ENCODE measurements around the gene BHLHA9.

DNA sequence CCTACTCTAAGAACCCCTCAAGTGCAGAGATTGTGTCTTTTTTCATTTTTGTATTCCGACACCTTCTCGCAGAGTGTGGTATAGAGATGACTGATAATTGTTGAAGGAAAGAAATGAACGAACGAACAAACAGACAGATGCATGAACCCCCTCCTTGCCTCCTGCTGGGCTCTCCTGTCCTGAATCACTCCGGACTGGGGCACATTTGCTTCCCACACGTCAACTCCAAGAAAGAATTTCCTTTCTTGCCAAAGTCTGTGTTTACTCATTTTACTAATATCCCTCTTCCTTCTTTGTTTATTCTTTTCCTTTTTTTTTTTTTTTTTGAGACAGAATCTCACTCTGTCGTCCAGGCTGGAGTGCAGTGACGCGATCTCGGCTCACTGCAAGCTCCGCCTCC is 37.5 kb upstream of the BHLHA9 start:
- TF ChIP-seq EP300 (IDR thresholded peaks at IDR 0.05) (no peak), POLR2A (IDR thresholded peaks at IDR 0.05) (no peak)
- TF ChIP-seq, protein P1, sequence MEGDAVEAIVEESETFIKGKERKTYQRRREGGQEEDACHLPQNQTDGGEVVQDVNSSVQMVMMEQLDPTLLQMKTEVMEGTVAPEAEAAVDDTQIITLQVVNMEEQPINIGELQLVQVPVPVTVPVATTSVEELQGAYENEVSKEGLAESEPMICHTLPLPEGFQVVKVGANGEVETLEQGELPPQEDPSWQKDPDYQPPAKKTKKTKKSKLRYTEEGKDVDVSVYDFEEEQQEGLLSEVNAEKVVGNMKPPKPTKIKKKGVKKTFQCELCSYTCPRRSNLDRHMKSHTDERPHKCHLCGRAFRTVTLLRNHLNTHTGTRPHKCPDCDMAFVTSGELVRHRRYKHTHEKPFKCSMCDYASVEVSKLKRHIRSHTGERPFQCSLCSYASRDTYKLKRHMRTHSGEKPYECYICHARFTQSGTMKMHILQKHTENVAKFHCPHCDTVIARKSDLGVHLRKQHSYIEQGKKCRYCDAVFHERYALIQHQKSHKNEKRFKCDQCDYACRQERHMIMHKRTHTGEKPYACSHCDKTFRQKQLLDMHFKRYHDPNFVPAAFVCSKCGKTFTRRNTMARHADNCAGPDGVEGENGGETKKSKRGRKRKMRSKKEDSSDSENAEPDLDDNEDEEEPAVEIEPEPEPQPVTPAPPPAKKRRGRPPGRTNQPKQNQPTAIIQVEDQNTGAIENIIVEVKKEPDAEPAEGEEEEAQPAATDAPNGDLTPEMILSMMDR (IDR thresholded peaks at IDR 0.05): no peak
